ENCODE data around the gene PHF21A.

DNA sequence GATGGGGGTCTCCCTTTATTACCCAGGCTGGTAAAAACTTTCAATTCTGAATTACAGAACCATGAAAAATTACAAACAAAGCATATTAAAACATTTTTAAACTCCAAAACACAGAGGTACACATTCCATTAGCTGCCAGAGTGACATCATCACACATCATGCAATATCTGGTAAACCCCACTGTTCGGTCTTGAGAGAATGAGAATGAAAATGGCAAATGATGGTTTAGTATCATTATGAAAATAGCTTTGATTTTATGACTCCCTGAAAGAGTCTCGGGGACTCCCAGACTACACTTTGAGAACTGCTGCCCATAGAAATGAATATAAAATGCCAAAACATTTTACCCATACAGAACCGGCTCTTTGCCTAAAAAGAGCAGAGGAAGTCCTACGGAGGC lies 180.0 kb downstream of the PHF21A start:
- TF ChIP-seq, protein P1, sequence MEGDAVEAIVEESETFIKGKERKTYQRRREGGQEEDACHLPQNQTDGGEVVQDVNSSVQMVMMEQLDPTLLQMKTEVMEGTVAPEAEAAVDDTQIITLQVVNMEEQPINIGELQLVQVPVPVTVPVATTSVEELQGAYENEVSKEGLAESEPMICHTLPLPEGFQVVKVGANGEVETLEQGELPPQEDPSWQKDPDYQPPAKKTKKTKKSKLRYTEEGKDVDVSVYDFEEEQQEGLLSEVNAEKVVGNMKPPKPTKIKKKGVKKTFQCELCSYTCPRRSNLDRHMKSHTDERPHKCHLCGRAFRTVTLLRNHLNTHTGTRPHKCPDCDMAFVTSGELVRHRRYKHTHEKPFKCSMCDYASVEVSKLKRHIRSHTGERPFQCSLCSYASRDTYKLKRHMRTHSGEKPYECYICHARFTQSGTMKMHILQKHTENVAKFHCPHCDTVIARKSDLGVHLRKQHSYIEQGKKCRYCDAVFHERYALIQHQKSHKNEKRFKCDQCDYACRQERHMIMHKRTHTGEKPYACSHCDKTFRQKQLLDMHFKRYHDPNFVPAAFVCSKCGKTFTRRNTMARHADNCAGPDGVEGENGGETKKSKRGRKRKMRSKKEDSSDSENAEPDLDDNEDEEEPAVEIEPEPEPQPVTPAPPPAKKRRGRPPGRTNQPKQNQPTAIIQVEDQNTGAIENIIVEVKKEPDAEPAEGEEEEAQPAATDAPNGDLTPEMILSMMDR (IDR thresholded peaks at IDR 0.05): no peak
- no peak for TF ChIP-seq POLR2A (IDR thresholded peaks at IDR 0.05)
